Kidney epithelial cell (primary cell): ENCODE results near the gene TMEM132D. TPM values are rescaled to one million over a fixed set of nuclear protein-coding genes. Genes with fewer than 3 reads are reported as not detected.

ENCODE experiments used
- DNase-seq: peaks from one replicate; pipeline ENCODE4 v3.0.0-alpha.2; 2010; ENCODE audit warnings: low read depth
- H3K27me3 ChIP-seq: 2 replicates; pipeline ENCODE4 v1.6.0; 2011; ENCODE audit warnings: low read length; ENCODE audit not compliant: control insufficient read depth, insufficient read depth
- H3K36me3 ChIP-seq: 2 replicates; pipeline ENCODE4 v1.5.1; 2011; ENCODE audit warnings: low read length; ENCODE audit not compliant: control insufficient read depth, insufficient read depth
- H3K4me3 ChIP-seq: 2 replicates; pipeline ENCODE4 v1.5.1; 2011; ENCODE audit warnings: low read depth, mild to moderate bottlenecking, control low read depth, low read length
- total RNA-seq: library from RNA; depleted of rRNA; stranded (reverse); fragments of >200 nt; gene quantifications from 2 replicates; pipeline ENCODE4 v1.2.3, GENCODE V29; 2015
- TF ChIP-seq, protein P1 (sequence below): IDR thresholded peaks from 2 replicates; pipeline ENCODE4 v1.5.1; 2011; ENCODE audit warnings: mild to moderate bottlenecking, moderate library complexity, low read length, control low read depth, inconsistent platforms; ENCODE audit not compliant: insufficient read depth, poor library complexity, severe bottlenecking

The TMEM132D gene
- total RNA-seq, 1 donor from 2014 or later, result 6.4 TPM

DNA sequence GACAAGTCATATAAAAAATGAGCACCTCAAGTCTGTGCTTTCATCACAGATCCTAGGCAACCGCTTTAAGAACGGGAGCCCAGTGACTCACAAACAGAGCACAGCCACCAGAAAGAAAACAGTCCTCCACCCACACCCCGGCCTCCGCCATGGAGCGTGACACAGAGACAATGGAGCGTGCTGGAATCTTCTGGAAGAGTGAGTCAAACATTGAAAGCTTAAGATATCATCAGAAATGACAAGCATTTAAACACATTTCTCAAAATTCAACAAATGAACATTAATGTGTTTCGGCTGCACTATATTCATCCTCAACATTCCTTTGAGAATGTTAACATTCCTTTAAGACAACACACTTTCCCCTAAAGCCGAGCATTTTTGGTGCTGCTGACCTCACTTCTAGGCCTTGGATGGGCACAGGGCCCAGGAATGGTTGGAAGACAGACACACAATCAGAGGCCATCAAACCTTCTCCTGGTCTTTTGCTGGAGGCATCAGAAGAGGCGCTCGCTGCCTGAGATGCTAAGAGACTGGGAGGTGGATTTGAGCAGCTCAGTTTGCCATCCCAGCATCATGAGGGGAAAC is 23.6 kb upstream of the TMEM132D start:
- TF ChIP-seq, protein P1, sequence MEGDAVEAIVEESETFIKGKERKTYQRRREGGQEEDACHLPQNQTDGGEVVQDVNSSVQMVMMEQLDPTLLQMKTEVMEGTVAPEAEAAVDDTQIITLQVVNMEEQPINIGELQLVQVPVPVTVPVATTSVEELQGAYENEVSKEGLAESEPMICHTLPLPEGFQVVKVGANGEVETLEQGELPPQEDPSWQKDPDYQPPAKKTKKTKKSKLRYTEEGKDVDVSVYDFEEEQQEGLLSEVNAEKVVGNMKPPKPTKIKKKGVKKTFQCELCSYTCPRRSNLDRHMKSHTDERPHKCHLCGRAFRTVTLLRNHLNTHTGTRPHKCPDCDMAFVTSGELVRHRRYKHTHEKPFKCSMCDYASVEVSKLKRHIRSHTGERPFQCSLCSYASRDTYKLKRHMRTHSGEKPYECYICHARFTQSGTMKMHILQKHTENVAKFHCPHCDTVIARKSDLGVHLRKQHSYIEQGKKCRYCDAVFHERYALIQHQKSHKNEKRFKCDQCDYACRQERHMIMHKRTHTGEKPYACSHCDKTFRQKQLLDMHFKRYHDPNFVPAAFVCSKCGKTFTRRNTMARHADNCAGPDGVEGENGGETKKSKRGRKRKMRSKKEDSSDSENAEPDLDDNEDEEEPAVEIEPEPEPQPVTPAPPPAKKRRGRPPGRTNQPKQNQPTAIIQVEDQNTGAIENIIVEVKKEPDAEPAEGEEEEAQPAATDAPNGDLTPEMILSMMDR, result no peak
- H3K27me3 ChIP-seq, result no peaks in the 10 kb centered on the region
- no peaks in the 10 kb centered on the region for H3K36me3 ChIP-seq
- H3K4me3 ChIP-seq, result no peak overlapping the region
- no peak for DNase-seq

DNA sequence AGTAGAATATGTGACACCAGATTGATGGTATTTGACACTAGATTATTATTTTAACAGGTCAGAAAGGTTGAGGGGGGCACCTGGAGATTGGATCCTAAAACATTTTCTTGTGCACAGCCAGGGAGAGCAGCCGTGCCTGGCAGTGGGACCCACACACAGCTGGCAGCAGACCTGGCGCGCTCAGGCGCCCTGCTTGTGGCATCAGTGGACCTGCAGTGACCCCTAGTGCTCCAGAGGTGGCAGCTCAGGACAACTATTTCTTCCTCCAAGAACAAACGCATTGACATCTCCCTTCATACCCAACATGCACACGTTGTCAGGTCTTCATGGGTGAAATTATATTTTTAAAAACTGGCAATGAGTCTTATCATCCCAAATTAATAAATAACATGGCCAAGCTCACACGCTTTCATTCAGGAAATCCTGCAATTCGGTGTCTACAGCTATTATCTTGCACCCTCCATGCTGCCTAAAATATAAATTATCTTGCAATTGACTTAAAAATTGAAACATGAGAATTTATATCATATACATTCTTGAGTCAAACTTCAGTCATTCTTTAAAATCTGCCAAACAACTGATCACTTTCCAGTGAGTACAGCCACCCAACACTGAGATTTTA is 7.7 kb upstream of the TMEM132D start:
- Histone ChIP-seq H3K36me3 (no peaks in the 10 kb centered on the region), H3K27me3 (peaks cover 13% of the 10 kb centered on the region), H3K4me3 (no peak overlapping the region)
- DNase-seq, result peak; percentile 14
- TF ChIP-seq, protein P1, result peak; percentile 92

DNA sequence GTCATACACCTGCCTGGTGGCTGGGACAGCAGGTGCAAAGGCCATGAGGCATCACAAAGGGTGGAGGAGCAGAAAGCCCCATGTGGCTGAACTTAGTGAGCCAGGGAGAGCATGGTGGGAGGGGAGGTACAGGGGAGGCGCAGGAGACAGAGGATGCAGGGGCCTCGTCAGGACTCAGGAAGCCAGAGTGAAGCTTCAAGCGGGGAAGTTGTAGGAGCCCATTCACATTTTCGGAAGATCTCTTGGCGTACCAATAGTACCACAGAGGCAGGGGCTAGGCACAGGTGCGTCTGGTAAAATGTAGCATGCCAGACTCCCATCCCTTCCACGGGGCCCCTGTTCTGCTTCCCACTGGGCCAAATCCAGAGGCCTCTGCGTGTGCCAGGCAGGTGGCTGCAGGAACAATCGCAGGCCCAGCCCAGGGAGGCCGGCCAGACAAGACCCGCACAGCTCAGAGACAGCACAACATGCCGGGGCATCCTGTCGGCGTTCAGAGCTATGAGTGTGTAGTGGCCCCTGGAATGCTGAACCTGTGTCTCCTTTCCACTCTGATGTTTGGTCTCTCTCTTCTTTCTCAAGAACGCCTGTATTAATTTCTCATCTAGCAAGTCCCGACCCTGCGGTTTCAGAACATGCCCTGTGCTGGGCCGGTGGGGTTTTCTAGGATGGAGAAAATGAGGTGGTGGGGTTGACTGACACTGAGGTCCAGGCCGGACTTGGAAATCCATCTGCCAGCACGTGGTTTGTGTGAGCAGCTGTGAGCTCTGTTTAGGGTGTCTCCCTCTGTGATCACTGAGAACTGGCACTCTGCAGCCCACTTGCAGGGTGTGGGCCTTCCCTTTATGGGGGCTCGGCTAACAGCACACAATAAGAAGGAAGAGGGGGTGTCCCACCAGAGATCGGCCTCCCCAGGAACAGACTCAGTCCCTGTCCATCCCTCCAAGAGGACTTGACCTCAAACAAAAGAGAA is 5.5 kb upstream of the TMEM132D start:
- TF ChIP-seq, protein P1, result no peak
- Histone ChIP-seq H3K36me3 (no peaks in the 10 kb centered on the region), H3K27me3 (peaks cover 18% of the 10 kb centered on the region)

DNA sequence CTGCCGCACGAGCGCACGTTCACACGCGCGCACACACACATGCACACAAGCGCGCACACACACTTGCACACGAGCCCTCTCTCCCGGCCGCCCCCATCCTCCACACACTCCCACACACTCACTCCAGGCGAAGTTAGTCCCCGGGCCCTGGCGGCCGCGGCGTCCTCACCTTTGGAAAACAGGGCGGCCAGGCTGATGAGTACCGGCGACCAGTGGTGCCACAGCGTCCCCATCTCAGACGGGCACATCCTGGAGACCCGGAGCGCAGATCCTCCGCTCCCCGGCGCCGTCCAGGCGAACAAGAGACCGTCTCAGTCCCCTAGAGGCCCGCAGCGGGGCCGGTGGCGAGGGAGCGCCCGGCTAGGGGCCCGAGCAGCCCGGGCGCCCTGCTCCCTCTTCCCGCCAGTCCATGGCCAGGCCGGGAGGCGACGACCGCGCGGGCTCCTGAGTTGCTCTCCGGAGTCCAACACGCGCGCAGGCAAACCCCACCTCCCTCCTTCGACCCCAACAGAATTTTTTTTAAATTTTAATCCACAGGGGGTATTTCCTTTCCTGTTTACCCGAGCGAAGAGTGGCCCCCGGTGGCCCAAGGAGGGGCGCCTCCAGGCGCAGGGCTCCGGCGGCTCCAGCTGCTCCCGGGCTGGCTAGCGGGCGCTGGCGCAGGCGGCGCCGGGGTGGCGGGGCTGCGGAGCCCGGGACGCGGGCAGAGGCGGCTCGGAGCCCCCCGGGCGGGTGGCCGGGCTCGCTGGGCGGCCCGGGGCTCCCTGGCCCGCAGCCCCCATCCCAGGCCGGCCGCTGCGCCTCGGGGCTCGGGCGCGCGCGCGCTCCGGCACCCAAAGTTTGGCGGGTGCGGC is 506 bp downstream of the TMEM132D start:
- no peak for DNase-seq
- TF ChIP-seq, protein P1, result no peak
- Histone ChIP-seq H3K4me3 (peak overlapping the region; percentile 25), H3K27me3 (peaks cover 26% of the 10 kb centered on the region), H3K36me3 (no peaks in the 10 kb centered on the region)

More for the DNA sequence above, 5.5 kb upstream of the TMEM132D start:
- no peak for DNase-seq
- no peak overlapping the region for H3K4me3 ChIP-seq

DNA sequence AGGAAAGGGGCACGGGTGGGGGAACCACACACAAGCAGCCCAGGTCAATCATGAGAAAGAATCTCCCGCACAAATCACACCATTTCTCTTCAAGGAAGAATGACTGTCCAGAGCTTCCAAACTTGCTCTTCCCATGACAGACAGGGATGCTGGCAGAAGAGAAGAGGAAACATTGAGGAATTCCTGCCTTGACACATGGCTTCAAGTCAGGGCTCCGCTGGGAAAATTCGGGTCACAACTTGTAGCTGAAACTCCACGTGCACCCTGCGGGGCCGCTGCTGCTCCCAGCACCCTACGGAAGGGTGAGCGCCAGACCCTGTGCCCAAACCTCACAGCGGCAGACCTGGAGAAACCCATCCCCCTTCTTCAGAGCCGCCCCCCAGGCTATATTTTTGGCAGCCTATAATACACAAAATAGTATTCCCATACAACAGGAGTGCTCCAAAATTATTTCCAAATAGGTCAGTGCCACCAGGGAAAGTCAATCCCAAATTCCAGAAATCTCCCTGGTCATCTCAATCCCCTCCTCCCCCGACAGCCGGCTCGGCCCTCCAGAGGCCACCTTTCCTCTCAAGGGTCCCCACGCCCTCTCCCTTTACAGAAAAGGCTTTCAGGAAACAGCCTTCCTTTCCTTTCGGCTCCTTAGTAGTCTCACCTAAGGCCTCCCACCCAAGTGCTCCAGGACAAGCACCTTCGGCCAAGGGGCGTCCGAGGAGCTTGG is 1.3 kb downstream of the TMEM132D start:
- TF ChIP-seq, protein P1, result no peak
- no peaks in the 10 kb centered on the region for H3K36me3 ChIP-seq
- peaks cover 26% of the 10 kb centered on the region for H3K27me3 ChIP-seq
- H3K4me3 ChIP-seq, result peak overlapping the region; percentile 25
- DNase-seq, result no peak
